K562 (cell line): ENCODE data around the gene SEBOX. TPM values are rescaled to one million over a fixed set of nuclear protein-coding genes. Genes with fewer than 3 reads are reported as not detected.

Experiments
- ATAC-seq: fragments of 200-7000 bp; cut with Tn5 transposase; 3 replicates; pipeline ENCODE4 v1.9.1; 2020; ENCODE audit warnings: moderate library complexity
- BruUV-seq: library from RNA; stranded (reverse); fragments of 400-500 nt; replicated peaks from 2 replicates; lab custom pipeline; 2021; lab: Mats Ljungman, UMichigan
- CTCF ChIA-PET: fragments of 300-600 bp; formaldehyde crosslinking; extraction: SDS; loops from one replicate; lab custom pipeline; 2021; ENCODE audit warnings: low intra/inter-chr PET ratio; lab: Yijun Ruan, JAX
- POLR2A ChIA-PET: fragments of 300-600, 350-650 bp; sonication (Branson Sonifier 250); formaldehyde crosslinking; extraction: SDS; loops from one replicate; lab custom pipeline; 2021; ENCODE audit warnings: antibody characterized with exemption, inconsistent platforms; lab: Yijun Ruan, JAX
- DNase-seq, 4 experiments: peaks; one replicate each; pipeline versions ENCODE4 v3.0.0 to v3.0.0-alpha.2; 2011 to 2018; ENCODE audit warnings: low spot score in 3 of 4, mixed read lengths in 3 of 4; ENCODE audit errors: extremely low read depth in 1 of 4
- FAIRE-seq: peaks from 2 replicates; lab custom pipeline; 2011; peaks lifted over from hg19 to GRCh38; lab: Jason Lieb, UNC
- H2AFZ ChIP-seq: 2 replicates; pipeline ENCODE4 v1.6.0; 2011; ENCODE audit warnings: low read depth, low read length, control low read depth, inconsistent platforms
- H3K27ac ChIP-seq: fragments of 200-600 bp; 3 replicates; pipeline ENCODE4 v1.8.0; 2011; ENCODE audit warnings: low read depth, mild to moderate bottlenecking, control low read depth, inconsistent platforms, low read length, moderate library complexity, mixed read lengths; ENCODE audit errors: extremely low read depth
- H3K27me3 ChIP-seq, 2 experiments: fragments of 300-600 bp in 1 of 2; 2 replicates in 1 of 2; 3 replicates in 1 of 2; pipeline versions ENCODE4 v1.6.0 to v1.8.0; 2011; ENCODE audit warnings: inconsistent platforms in 2 of 2, low read length in 2 of 2, mild to moderate bottlenecking in 1 of 2, mixed read lengths in 1 of 2, moderate library complexity in 1 of 2; ENCODE audit not compliant: control insufficient read depth in 2 of 2, insufficient read depth in 2 of 2
- H3K36me3 ChIP-seq: fragments of 300-600 bp; 3 replicates; pipeline ENCODE4 v1.8.0; 2011; ENCODE audit warnings: mild to moderate bottlenecking, low read length, inconsistent platforms; ENCODE audit not compliant: control insufficient read depth, insufficient read depth
- H3K4me1 ChIP-seq, 2 experiments: fragments of 200-600 bp in 1 of 2; replicated peaks in 1 of 2; 2 replicates in 1 of 2; 3 replicates in 1 of 2; pipeline versions ENCODE4 v1.5.1 to v1.8.0; 2011; ENCODE audit warnings: inconsistent platforms in 2 of 2, low read length in 2 of 2, mild to moderate bottlenecking in 1 of 2, mixed read lengths in 1 of 2, moderate library complexity in 1 of 2; ENCODE audit not compliant: control insufficient read depth in 2 of 2, insufficient read depth in 2 of 2
- H3K4me2 ChIP-seq: 2 replicates; pipeline ENCODE4 v1.6.1; 2011; ENCODE audit warnings: low read length, control low read depth, inconsistent platforms, mixed read lengths; ENCODE audit not compliant: insufficient read depth
- H3K4me3 ChIP-seq: fragments of 200-600 bp; sonication (generic), shearing (Covaris generic); 2 replicates; pipeline ENCODE4 v1.5.1; 2016; ENCODE audit warnings: control low read depth, inconsistent platforms
- H3K79me2 ChIP-seq: fragments of 200-600 bp; 3 replicates; pipeline ENCODE4 v1.8.0; 2011; ENCODE audit warnings: low read length, inconsistent platforms; ENCODE audit not compliant: control insufficient read depth, insufficient read depth
- H3K9ac ChIP-seq, 2 experiments: 2 replicates each; pipeline versions ENCODE4 v1.6.0 to v1.6.1; 2011; ENCODE audit warnings: low read depth in 2 of 2, low read length in 2 of 2, control low read depth in 1 of 2, inconsistent platforms in 1 of 2, mild to moderate bottlenecking in 1 of 2, mixed read lengths in 1 of 2; ENCODE audit not compliant: insufficient read depth in 1 of 2
- H3K9me1 ChIP-seq: one replicate; pipeline ENCODE4 v1.6.0; 2011; ENCODE audit warnings: inconsistent platforms, mild to moderate bottlenecking, low read length, moderate library complexity; ENCODE audit not compliant: control insufficient read depth, insufficient read depth
- H3K9me3 ChIP-seq: replicated peaks from 2 replicates; pipeline ENCODE4 v1.5.1; 2011; ENCODE audit warnings: low read depth, low read length, inconsistent platforms; ENCODE audit not compliant: control insufficient read depth, insufficient read depth
- H4K20me1 ChIP-seq: replicated peaks from 2 replicates; pipeline ENCODE4 v1.6.1; 2011; ENCODE audit warnings: low read length, inconsistent platforms, mixed read lengths; ENCODE audit not compliant: control insufficient read depth, insufficient read depth
- CREB3L1 ChIP-seq: fragments of 450-650 bp; IDR thresholded peaks from 2 replicates; pipeline ENCODE4 v1.6.1; 2014; ENCODE audit warnings: low read depth, mild to moderate bottlenecking, moderate library complexity, borderline replicate concordance
- DEAF1 ChIP-seq: fragments of 450-650 bp; formaldehyde crosslinking; IDR thresholded peaks from 2 replicates; pipeline ENCODE4 v1.4.0; 2020; ENCODE audit warnings: mild to moderate bottlenecking, moderate library complexity
- DNMT1 ChIP-seq: fragments of 450-650 bp; IDR thresholded peaks from 2 replicates; pipeline ENCODE4 v1.6.1; 2016; ENCODE audit warnings: antibody characterized with exemption, mild to moderate bottlenecking
- E2F6 ChIP-seq, 2 experiments: IDR thresholded peaks; 2 replicates each; pipeline ENCODE4 v1.6.1; 2011; ENCODE audit warnings: borderline replicate concordance in 1 of 2, control low read depth in 1 of 2, low read depth in 1 of 2, low read length in 1 of 2, mild to moderate bottlenecking in 1 of 2, mixed read lengths in 1 of 2, moderate library complexity in 1 of 2; ENCODE audit not compliant: insufficient read depth in 1 of 2, insufficient read length in 1 of 2, poor library complexity in 1 of 2, severe bottlenecking in 1 of 2; ENCODE audit errors: extremely low read depth in 1 of 2
- FUS ChIP-seq: fragments of 200-400 bp; formaldehyde crosslinking; optimal IDR thresholded peaks from 2 replicates; pipeline ENCODE3; 2017; ENCODE audit warnings: low read depth, low read length
- IFI16 ChIP-seq: fragments of 250-450 bp; sonication (Bioruptor Pico); IDR thresholded peaks from 2 replicates; pipeline ENCODE4 v2.1.2; 2022; ENCODE audit warnings: mild to moderate bottlenecking, inconsistent platforms
- IRF2 ChIP-seq: sonication (generic); formaldehyde crosslinking; IDR thresholded peaks from 2 replicates; pipeline ENCODE4 v1.8.1; 2022; ENCODE audit warnings: mild to moderate bottlenecking, missing genetic modification reagents
- NCOA6 ChIP-seq: fragments of 450-650 bp; IDR thresholded peaks from 2 replicates; pipeline ENCODE4 v1.6.1; 2017; ENCODE audit warnings: mild to moderate bottlenecking
- SRSF3 ChIP-seq: fragments of 200-400 bp; formaldehyde crosslinking; IDR thresholded peaks from 2 replicates; pipeline ENCODE4 v1.6.1; 2016; ENCODE audit warnings: mild to moderate bottlenecking, low read length, moderate library complexity; ENCODE audit not compliant: insufficient read depth
- TEAD2 ChIP-seq: fragments of 450-650 bp; IDR thresholded peaks from 2 replicates; pipeline ENCODE4 v1.6.1; 2016; ENCODE audit warnings: missing genetic modification characterization, control low read depth, missing compliant biosample characterization
- TFAP4 ChIP-seq: sonication (generic); formaldehyde crosslinking; IDR thresholded peaks from 2 replicates; pipeline ENCODE4 v1.8.0; 2022; ENCODE audit warnings: missing genetic modification reagents, mild to moderate bottlenecking, moderate library complexity, borderline replicate concordance
- XRCC5 ChIP-seq: fragments of 200-400 bp; formaldehyde crosslinking; IDR thresholded peaks from 2 replicates; pipeline ENCODE4 v1.6.1; 2017; ENCODE audit warnings: low read depth, mild to moderate bottlenecking, low read length
- ZNF41 ChIP-seq: fragments of 250-450 bp; sonication (Bioruptor Pico); conservative IDR thresholded peaks from 2 replicates; pipeline ENCODE4 v1.4.0; 2020; ENCODE audit warnings: mild to moderate bottlenecking
- ZNF449 ChIP-seq: fragments of 250-450 bp; sonication (Bioruptor Pico); IDR thresholded peaks from 2 replicates; pipeline ENCODE4 v1.8.0; 2022; ENCODE audit warnings: moderate library complexity, mild to moderate bottlenecking, inconsistent platforms
- WGBS: fragments of 100-300 bp; shearing (Covaris generic); methylation state at CpG from one replicate; pipeline ENCODE4 v1.1.6; 2016; ENCODE audit warnings: low coverage, mixed read lengths; ENCODE audit not compliant: insufficient coverage; ENCODE audit errors: missing lambda C conversion rate; 5-methylcytosine and 5-hydroxymethylcytosine counted together
- in situ Hi-C: fragments of 300-500 bp; cut with MboI; formaldehyde crosslinking; loops from 4 replicates; pipeline ENCODE4 v1.15.0; 2018; ENCODE audit warnings: inconsistent platforms, mixed read lengths
- intact Hi-C: fragments of 100-400 bp; cut with micrococcal nuclease; formaldehyde crosslinking; loops from 2 replicates; pipeline ENCODE4 v1.14.2; 2022
- polyA plus RNA-seq, 8 experiments: library from polyadenylated mRNA; depleted of rRNA in 4 of 8; stranded (reverse) in 5 of 8; unstranded in 3 of 8; fragments of >200 nt; fragmentation: Nextera tagmentation in 2 of 8; fragmentation: Illumina TruSeq in 1 of 8; extraction: Ambion mirVana in 2 of 8; extraction: Trizol in 1 of 8; gene quantifications; 2 replicates each; pipeline versions ENCODE4 v1.2.1 to v1.2.3, GENCODE V29; 2011 to 2014; ENCODE audit warnings: inconsistent platforms in 1 of 8, missing spikeins in 1 of 8
- total RNA-seq, 7 experiments: library from RNA; depleted of rRNA in 6 of 7; stranded (reverse); fragments of >200 nt in 6 of 7; fragmentation: Illumina TruSeq in 2 of 7; extraction: Trizol in 2 of 7; gene quantifications; 2 replicates each; pipeline versions ENCODE4 v1.2.1 to v1.2.3, GENCODE V29; 2011 to 2021; ENCODE audit warnings: low replicate concordance in 1 of 7

The SEBOX gene
- total and polyA plus RNA-seq, 9 of the 15 experiments (the other 6 are each of a cell fraction or from before 2014, with no cell fraction given), result not detected

- no peak for FAIRE-seq
- BruUV-seq, result no TSS peak
- H4K20me1 ChIP-seq, result peaks cover 14% of the 10 kb centered on the region
- TF ChIP-seq ZNF41 (CRISPR knock-in tag) (no peak), NCOA6 (no peak), TEAD2 (tag) (no peak), TFAP4 (no peak), SRSF3 (no peak), DNMT1 (no peak), CREB3L1 (no peak), E2F6 (IDR thresholded peaks at IDR 0.05; ENCODE audit: borderline replicate concordance in 1 of 2, extremely low read depth in 1 of 2, insufficient read depth in 1 of 2, insufficient read length in 1 of 2, low read depth in 1 of 2, low read length in 1 of 2, poor library complexity in 1 of 2, severe bottlenecking in 1 of 2) (no peak), IRF2 (CRISPR knock-in tag) (no peak), FUS (no peak), XRCC5 (no peak), DEAF1 (CRISPR knock-in tag) (no peak), ZNF449 (CRISPR knock-in tag) (no peak), IFI16 (no peak)
- H3K9me3 ChIP-seq, result no peaks in the 10 kb centered on the region
- no peak for ATAC-seq
- in situ Hi-C loops (no loop called here), intact Hi-C loops (no loop called here)
- ChIA-PET POLR2A (interaction anchor here (0.6 to 1.2 kb wide), 3 partner anchors 15 to 52 kb away, joined by 3 to 5 read pairs (median 3); partner anchors contain the start of gene POLDIP2), CTCF (no interaction called here)
- no peak overlapping the region for H3K4me3 ChIP-seq
- no peak overlapping the region for H3K4me2 ChIP-seq
- H3K36me3 ChIP-seq, result no peaks in the 10 kb centered on the region
- 85% methylated on average over 26 of the region's 53 CpGs for WGBS
- H2AFZ ChIP-seq, result no peak overlapping the region
- H3K9ac ChIP-seq, result no peak overlapping the region
- H3K4me1 ChIP-seq, result peaks cover 16 to 38% of the 10 kb centered on the region in 2 experiments
- H3K9me1 ChIP-seq, result peaks cover 5% of the 10 kb centered on the region
- DNase-seq, result no peak
- no peaks in the 10 kb centered on the region for H3K79me2 ChIP-seq
- H3K27me3 ChIP-seq, result peaks cover 0 to 4% of the 10 kb centered on the region in 2 experiments; a peak in 1 of 5 replicates
- no peak overlapping the region for H3K27ac ChIP-seq
Measured at GRCh38 chr17:28372203-28372944, 7.4 kb upstream of the SEBOX start.
